GM12891 (cell line): Measurements from ENCODE around the gene PCED1B.
"Not testable (repeated sequence)": the region's sequence is repeated elsewhere in the genome, so short reads cannot be mapped to it uniquely, and the experiment has no call there.

ENCODE experiments used
- DNase-seq: peaks from one replicate; pipeline ENCODE4 v3.0.0; 2011; ENCODE audit warnings: low spot score; ENCODE audit not compliant: insufficient read length
- FAIRE-seq: peaks from 2 replicates; lab custom pipeline; 2011; peaks lifted over from hg19 to GRCh38; lab: Jason Lieb, UNC
- PAX5 ChIP-seq: IDR thresholded peaks from 2 replicates; pipeline ENCODE4 v1.6.1; 2011; ENCODE audit warnings: low read length, moderate library complexity, mild to moderate bottlenecking; ENCODE audit not compliant: insufficient read depth, severe bottlenecking
- POLR2A ChIP-seq: IDR thresholded peaks from 2 replicates; pipeline ENCODE4 v1.6.1; 2011; ENCODE audit warnings: low read depth, low read length, control low read depth
- POLR2AphosphoS5 ChIP-seq: IDR thresholded peaks from 2 replicates; pipeline ENCODE4 v1.6.1; 2011; ENCODE audit warnings: low read depth, low read length, control low read depth
- POU2F2 ChIP-seq: IDR thresholded peaks from 2 replicates; pipeline ENCODE4 v1.6.1; 2011; ENCODE audit warnings: low read depth, mild to moderate bottlenecking, control low read depth, low read length, moderate library complexity
- SPI1 ChIP-seq: IDR thresholded peaks from 2 replicates; pipeline ENCODE4 v1.6.1; 2011; ENCODE audit warnings: low read depth, low read length, control low read depth
- TAF1 ChIP-seq: IDR thresholded peaks from 2 replicates; pipeline ENCODE4 v1.6.1; 2011; ENCODE audit warnings: low read depth, low read length, control low read depth

The PCED1B gene

GRCh38 chr12:47194501-47194900, 115.1 kb downstream of the PCED1B start:
- FAIRE-seq = no peak
- no peak for DNase-seq
- no peak for TF ChIP-seq TAF1

GRCh38 chr12:47200446-47200845, 121.0 kb downstream of the PCED1B start:
- no peak for FAIRE-seq
- DNase-seq = no peak

GRCh38 chr12:47201190-47201589, 121.8 kb downstream of the PCED1B start:
- not testable (repeated sequence) for FAIRE-seq, DNase-seq

More at GRCh38 chr12:47200446-47200845, 121.0 kb downstream of the PCED1B start:
- no peak for TF ChIP-seq POLR2AphosphoS5
- no peak for TF ChIP-seq POLR2A
- no peak for TF ChIP-seq SPI1
- TF ChIP-seq POU2F2 = no peak
- no peak for TF ChIP-seq PAX5
- TF ChIP-seq TAF1 = no peak

GRCh38 chr12:47202176-47202575, 122.8 kb downstream of the PCED1B start:
- DNase-seq = no peak
- no peak for FAIRE-seq
- no peak for TF ChIP-seq TAF1
- no peak for TF ChIP-seq POU2F2
- no peak for TF ChIP-seq SPI1
- TF ChIP-seq PAX5 = no peak
- no peak for TF ChIP-seq POLR2AphosphoS5
- TF ChIP-seq POLR2A = no peak

- TF ChIP-seq POLR2A (no peak), TAF1 (no peak), POU2F2 (no peak), POLR2AphosphoS5 (no peak), PAX5 (no peak), SPI1 (no peak)
- FAIRE-seq = no peak
- no peak for DNase-seq
Measured at GRCh38 chr12:47205532-47206449, 126.4 kb downstream of the PCED1B start.

- DNase-seq (no peak), FAIRE-seq (no peak)
- no peak for TF ChIP-seq POLR2A
- TF ChIP-seq PAX5 = no peak
- TF ChIP-seq POU2F2 = no peak
- no peak for TF ChIP-seq POLR2AphosphoS5
- no peak for TF ChIP-seq TAF1
- TF ChIP-seq SPI1 = no peak
Measured at GRCh38 chr12:47206450-47207339, 127.3 kb downstream of the PCED1B start.

GRCh38 chr12:47207340-47207717, 127.9 kb downstream of the PCED1B start:
- peak; percentile 13 for FAIRE-seq
- TF ChIP-seq TAF1 (no peak), SPI1 (peak; percentile 71)
- no peak for DNase-seq

GRCh38 chr12:47207829-47208248, 128.4 kb downstream of the PCED1B start:
- TF ChIP-seq SPI1 (0 out of 2 replicates have a peak, but pooled peaks have one; percentile 25), POLR2A (no peak), POLR2AphosphoS5 (no peak), TAF1 (no peak)
- DNase-seq = no peak
- FAIRE-seq = no peak

GRCh38 chr12:47209014-47209413, 129.6 kb downstream of the PCED1B start:
- TF ChIP-seq PAX5 (no peak), TAF1 (no peak), POLR2AphosphoS5 (no peak), SPI1 (no peak), POU2F2 (no peak), POLR2A (no peak)
- no peak for DNase-seq
- no peak for FAIRE-seq

GRCh38 chr12:47210776-47211175, 131.4 kb downstream of the PCED1B start:
- DNase-seq (no peak), FAIRE-seq (no peak)
- TF ChIP-seq POLR2AphosphoS5 (no peak), PAX5 (no peak), POLR2A (no peak), SPI1 (no peak), POU2F2 (no peak), TAF1 (no peak)
